NCI-H146 treated with DMSO at 0.1 percent for 48 hours (cell line): ENCODE results near the gene GOLGA1.
A peak's percentile ranks its signal among the peaks of the same experiment; 100 is the strongest.
"Not testable (repeated sequence)": the region's sequence is repeated elsewhere in the genome, so short reads cannot be mapped to it uniquely, and the experiment has no call there.

Source experiments
- DNase-seq: peaks from one replicate; lab custom pipeline; 2025; ENCODE audit not compliant: unreplicated experiment; lab: John Stamatoyannopoulos, UW

The GOLGA1 gene

GRCh38 chr9:124940521-124940893 lies 376 bp downstream of the GOLGA1 start:
- peak; percentile 86 for DNase-seq

DNA sequence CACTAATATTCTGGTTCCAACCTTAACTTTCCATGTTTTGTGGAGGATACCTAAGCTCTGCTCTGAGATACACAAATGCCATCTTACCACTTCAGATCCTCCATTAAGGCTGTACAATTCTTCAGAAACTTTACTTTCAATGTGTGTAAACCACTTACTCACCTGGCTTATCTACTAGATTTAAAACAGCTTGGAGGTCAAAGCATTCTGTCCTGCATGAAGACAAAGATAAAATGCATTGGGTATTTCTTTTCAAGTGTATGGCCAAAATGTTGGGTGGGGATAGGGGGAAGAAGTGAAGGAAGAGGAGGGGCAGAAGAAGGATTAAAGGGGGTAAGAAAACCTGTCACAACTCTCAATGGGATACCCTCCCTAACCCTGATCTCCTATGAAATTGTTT lies 939 bp downstream of the GOLGA1 start:
- DNase-seq: no peak

GRCh38 chr9:124934290-124934689 lies 6.6 kb downstream of the GOLGA1 start:
- no peak for DNase-seq

DNA sequence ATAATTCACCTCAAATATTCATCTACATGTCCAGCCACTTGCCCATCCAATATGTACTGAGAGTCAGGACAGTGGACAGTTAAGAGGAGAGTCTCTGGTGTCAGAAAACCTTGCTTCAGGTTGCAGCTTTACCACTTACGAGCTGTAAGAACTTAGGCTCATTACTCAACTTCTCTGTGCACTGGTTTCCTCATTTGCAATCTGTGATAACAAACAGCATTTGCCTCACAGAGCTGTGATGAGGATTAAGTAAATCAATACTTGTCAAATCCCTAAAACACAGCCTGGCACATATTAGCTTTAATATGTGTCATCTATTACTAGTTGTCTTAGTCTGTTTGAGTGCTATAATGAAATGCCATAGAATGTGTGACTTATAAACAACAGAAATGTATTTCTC lies 8.6 kb downstream of the GOLGA1 start:
- DNase-seq: no peak

GRCh38 chr9:124929464-124929863 lies 11.4 kb downstream of the GOLGA1 start:
- DNase-seq: no peak

DNA sequence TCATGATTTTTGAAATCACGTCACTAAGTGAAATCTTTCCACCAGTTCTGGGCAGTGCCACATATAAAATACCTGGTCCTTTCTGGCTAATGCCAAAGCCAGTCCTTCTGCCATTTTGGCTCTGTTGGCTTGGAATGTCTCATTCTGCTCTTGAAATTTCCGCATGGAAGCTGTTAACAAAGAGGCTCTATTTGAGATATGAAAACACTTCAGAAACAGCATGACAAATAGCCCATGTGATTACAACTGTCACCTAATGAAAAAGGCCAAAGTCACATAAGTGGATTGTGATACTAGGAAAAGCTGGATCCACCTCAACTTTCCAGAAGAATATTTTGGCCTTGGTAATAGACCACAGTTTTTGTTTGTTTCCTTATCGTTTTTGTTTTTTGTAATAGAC lies 12.8 kb downstream of the GOLGA1 start:
- no peak for DNase-seq

DNA sequence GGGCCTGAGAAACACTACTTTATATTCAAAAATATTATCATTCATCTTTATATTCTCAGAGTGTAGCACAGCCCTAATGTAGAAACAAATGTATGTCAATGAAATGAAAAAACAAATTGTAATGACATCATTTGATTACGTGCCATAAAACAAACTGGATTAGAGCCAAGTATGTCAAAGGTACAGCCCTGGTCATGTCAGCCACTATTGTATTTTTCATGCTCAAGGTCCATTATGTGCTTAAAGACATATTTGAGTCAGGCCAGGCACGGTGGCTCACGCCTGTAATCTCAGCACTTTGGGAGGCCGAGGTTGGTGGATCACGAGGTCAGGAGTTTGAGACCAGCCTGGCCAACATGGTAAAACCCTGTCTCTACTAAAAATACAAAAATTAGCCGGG lies 20.5 kb downstream of the GOLGA1 start:
- not testable (repeated sequence) for DNase-seq

DNA sequence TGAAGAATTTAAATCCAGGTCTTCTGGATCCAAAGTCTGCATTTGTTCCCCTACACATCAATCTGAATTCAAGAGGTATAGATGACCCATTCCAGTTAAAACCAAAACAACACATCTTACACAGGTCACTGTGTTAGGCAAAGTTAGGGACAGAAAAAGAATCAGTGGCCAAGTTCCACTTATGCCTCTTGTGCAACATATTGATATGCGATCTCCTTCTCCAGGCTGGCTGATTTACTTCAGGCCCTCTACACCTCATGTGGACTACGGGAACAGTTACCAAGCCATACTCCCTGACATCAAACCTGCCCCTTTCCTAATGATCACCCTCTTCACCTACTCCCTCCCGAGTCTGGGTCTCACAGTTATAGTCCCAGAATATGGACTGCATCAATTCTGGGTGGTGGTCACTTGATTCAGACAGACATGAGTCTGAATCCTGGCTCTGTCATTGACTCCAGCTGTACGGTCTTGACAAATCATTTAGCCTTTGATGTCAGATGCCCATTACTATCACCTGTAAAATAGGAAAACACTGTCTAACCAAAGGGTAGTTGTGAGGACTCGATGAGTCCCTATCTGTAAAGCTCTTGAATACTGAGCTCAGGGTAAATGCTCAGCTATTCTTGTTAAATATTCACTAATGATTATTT lies 26.0 kb downstream of the GOLGA1 start:
- DNase-seq: no peak

DNA sequence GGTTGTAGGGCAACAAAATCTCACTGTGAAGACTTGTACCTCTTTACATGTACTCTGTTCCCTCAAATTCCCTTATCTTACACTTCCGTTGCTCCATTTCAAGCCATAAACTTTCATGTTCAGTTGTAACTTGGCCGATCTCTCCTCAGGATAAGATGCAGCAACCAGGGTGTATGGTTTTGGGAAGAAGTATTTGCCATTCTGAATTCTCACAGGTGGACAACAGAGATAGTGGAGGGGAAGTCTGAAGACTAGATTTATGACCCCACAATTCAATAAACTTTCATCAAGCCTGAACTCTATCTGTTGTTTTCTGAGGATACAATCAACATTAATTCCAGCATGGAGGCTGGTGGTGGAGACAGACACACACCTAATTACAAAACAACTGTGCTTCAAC lies 27.5 kb downstream of the GOLGA1 start:
- DNase-seq: no peak

- no peak for DNase-seq
Observed at GRCh38 chr9:124911766-124912165, 29.1 kb downstream of the GOLGA1 start.

DNA sequence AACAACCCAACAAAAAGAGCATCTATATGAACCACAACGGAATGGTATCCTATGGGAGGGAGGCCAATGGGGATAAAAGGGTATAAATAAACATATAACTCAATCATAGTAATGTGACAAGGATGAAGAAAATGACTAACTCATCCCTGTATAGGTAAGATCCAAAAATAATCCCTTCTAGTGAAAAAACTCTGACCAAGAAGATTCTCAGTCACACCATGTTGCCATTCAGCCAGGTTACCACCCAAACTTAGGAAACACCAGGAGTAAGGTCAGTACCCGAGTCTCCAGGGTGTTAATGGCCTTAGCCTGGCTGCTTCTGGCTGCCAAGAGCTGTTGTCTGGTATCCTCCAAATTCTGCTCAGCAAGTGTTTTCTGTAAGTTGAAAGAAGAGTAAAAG lies 32.8 kb downstream of the GOLGA1 start:
- DNase-seq: no peak

GRCh38 chr9:124906966-124907365 lies 33.9 kb downstream of the GOLGA1 start:
- no peak for DNase-seq

GRCh38 chr9:124899845-124900244 lies 41.0 kb downstream of the GOLGA1 start:
- DNase-seq: no peak

DNA sequence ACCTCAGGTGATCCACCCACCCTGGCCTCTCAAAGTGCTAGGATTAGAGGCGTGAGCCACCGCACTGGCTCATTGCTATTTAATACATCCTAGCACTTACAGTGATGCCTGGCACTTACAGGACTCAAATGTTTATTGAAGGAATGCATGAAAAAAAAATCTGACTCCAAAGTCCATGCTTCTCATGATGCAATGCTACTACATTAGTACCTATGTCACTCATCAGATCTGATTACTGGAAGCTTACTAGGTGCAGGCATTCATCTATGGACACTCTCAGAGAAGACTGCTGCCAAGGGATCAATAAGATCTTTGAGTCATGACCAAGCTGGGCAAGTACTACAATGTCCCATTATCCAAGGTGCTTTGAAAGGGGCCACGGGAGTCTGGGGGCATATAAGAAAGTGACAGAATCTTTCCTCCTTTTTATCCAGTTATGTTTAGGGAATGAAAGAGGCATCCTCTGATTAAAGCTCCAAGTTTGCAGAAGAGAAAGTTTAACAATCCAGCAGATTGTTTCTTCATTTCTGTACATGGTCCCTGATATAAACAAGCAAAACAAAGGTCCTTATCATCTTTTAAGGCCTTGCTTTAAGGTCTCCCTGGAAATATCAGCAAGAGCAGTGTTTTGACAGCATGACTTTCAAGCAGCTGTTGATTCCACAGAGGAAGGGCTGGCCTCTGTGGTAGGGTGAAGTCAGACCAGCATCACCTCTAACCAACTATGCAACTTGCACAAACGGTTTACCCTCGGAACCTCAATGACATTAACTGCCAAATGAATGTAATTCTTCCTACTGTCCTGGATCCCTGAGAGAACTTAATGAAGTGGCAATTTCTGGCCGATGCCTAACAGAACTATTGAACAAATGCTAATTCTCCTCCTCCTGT lies 43.1 kb downstream of the GOLGA1 start:
- no peak for DNase-seq

- DNase-seq: no peak
Observed at GRCh38 chr9:124894741-124895170, 46.1 kb downstream of the GOLGA1 start.

DNA sequence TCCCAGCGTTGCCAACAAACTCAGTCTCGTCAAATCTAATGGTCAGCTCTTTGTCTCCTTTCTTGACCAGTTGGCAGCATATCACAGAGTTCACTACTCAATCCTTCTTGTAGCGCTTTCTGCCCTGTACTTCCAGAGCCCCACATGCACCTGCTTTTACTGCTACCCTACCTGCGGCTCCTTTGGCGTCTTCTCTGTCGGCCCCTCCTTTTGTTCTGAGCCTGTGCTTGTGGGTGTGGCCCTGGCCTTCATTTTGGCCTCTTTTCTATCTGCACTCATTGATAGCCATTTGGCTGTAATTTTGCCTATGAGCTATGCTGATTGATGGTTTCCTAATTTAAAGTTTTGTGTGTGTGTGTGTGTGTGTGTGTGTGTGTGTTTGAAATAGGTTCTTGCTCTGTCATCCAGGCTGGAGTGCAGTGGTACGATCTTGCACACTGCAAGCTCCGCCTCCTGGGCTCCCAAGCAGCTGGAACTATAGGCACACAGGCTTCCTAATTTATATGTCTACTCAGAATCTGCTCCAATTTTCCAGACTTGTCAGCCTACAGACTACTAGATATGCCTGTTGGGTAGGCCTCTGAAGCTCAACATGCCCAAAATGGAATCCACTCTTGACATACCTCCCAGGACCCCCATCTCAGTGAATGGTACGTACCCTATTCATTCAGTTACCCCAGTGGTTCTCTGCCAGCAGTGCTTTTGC lies 46.7 kb downstream of the GOLGA1 start:
- no peak for DNase-seq

DNA sequence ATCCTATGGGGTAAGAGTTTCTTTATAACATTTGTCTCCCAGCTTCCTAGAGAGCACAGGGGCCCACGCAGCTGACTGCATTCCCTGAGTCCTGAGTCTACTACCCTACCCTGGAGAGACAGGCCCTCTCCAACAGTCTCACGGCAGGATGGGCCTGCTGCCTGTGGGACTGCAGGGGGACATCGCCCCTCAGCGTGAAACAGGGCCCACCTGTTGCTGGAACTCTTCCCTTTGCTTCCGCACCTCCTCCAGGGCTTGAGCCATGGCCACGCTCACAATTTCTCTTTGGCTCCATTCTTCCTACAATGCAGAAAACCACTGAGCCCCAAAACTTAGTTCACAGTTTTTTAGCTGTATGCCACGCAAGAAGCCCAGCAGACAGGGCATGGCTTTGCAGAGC lies 50.7 kb downstream of the GOLGA1 start:
- DNase-seq: no peak

GRCh38 chr9:124889006-124889405 lies 51.9 kb downstream of the GOLGA1 start:
- no peak for DNase-seq

DNA sequence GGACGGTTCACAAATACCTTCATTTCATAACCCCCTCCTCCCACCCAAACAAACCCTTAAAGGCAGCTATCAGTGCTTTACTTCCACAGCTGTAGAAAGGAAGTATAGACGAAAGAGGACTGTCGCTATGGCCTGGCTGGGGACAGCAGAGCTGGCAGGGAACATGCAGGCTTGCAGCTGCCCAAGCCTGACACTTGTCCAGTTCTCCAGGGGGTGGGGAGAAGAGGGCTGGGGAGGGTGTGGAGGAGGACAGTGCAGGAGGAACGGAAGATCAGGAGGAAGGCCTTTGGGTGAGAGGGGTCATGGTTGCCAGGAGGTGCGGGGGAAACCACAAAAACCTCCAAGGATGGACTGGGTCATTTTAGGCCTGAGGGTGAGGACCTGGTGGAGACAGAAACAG lies 53.1 kb downstream of the GOLGA1 start:
- no peak for DNase-seq

GRCh38 chr9:124886866-124887492 lies 53.9 kb downstream of the GOLGA1 start:
- DNase-seq: no peak

DNA sequence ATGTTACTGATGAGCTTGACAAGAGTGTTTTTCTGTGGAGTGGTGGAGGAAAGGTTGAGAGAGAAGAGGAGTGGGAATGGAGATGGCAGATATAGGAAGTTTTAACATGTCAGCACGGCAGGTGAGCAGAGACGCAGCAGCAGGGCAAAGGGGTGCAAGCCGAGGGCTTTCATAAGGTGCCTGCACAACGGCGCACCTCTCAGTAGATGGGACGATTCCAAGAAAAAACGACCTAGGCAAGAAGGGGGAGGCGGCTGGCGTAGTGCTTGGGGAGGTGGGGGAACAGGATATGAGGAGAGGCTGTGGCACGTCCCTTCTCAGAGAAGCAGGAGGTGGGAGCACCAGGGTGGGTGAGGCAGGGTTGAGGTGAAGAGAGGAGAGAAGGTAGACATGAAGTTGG lies 54.4 kb downstream of the GOLGA1 start:
- no peak for DNase-seq
